GM12873 (cell line): Measurements from ENCODE around the gene L3MBTL2.
A peak's percentile ranks its signal among the peaks of the same experiment; 100 is the strongest.

Experiments
- CTCF ChIP-seq: IDR thresholded peaks from 2 replicates; pipeline ENCODE4 v1.5.1; 2012; ENCODE audit warnings: low read depth, mild to moderate bottlenecking, moderate library complexity, low read length, control low read depth; ENCODE audit not compliant: insufficient read depth; ENCODE audit errors: missing control alignments

The L3MBTL2 gene

DNA sequence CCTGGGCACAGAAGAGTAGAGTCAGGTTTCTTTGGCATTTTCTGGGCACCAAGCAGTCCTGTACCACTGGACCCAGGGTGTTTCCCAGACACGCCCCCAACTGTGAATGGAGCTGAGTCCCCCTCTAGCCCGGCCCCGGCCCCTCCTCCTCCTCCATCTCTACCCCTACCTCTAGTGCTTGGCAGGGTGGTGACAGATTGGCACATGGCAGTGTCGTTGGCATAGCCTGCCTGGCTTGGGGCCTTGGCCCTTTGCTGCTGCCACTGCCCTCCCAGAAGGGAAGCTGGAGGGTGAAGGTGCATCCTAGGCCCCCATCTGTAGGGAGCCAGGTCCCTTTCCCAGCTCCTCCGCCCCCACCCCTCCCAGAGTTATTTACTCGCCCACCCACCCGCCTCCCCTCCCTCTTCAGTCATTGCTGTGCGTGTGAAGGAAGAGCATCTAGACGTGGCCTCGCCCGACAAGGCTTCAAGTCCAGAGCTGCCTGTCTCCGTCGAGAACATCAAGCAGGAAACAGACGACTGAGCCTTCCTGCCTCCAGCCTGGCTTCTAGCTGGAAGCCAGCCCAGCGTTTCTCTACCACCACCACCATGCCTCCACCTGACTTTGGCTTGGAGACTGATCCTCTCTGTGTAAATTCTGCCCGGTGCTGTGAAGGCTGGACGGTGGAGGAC is 24.8 kb downstream of the L3MBTL2 start:
- no peak for TF ChIP-seq CTCF

DNA sequence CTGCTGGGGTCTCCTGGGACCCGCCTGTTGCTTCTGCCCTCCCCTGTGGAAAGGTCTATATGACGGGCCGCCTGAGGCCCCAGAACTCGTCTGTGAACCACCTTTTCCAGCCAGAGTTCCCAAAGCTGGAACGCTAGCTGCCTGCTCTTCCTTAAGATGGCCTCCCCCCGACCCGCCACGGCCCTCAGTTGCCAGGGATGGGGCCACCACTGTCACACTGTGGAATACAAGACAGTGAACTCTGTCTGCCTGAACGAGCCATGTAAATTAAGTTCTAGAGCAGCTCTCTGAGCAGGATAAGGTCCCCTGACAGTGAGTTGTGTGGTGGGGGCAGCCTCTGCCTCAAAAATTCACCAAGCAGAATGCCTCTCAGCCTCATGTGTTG is 25.3 kb downstream of the L3MBTL2 start:
- no peak for TF ChIP-seq CTCF

DNA sequence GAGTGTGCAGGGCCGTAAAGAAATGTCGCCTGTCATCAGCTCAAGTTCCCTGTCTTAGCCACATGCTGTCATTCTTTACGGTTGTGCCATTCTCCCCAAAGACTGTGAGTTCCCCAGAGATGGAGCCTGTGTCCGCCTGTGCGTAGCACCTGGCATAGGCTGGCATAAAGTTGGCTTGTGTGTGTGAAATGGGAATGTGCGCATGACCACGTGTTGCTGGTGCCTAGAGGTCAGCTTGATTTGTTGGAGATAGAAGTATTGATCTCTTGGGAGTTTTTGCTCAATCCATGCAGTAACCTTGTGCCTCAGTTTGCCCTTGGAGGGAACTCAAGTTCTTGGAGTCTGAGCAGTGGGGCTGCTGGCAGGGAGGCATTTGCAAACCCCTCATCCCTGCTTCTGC is 26.3 kb downstream of the L3MBTL2 start:
- TF ChIP-seq CTCF: no peak

- TF ChIP-seq CTCF: no peak
Observed at GRCh38 chr22:41234815-41235695, 29.9 kb downstream of the L3MBTL2 start.

DNA sequence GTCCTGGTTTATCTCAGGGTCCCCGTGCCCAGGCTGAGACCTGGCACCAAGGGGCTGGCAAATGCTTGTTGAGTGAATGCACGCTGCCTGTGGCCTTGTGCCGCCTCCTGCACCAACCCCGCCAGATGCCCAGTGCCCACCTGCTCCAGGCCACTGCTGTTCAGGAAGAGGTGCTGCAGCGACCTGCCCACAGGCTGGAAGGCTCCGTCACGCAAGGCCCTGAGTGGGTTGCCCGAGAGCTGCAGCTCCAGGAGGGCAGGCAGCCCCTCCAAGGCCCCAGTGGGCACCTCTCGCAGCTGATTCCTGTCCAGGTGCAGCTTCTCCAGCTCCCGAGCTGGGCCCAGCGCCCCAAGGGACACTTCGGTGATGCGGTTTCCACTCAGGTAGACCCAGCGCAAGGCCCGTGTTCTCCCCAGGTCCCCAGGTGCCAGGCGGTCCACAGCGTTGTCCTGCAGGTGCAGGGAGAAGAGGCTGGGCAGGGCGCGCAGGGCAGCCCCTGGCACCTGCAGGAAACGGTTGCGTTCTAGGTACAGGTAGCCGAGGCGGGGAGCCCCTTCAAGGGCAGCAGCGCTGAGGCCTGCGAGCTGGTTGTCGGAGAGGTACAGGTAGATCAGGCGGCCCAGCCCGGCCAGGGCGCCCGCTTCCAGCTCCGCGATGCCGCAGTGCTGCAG is 32.1 kb downstream of the L3MBTL2 start:
- no peak for TF ChIP-seq CTCF

- TF ChIP-seq CTCF: peak; percentile 80
Observed at GRCh38 chr22:41237707-41238569, 32.8 kb downstream of the L3MBTL2 start.
